NCI-H774 (cell line): ENCODE results near the gene ZNF184.

ENCODE experiments used
- DNase-seq: peaks from one replicate; lab custom pipeline; 2025; lab: John Stamatoyannopoulos, UW

ZNF184 gene

DNA sequence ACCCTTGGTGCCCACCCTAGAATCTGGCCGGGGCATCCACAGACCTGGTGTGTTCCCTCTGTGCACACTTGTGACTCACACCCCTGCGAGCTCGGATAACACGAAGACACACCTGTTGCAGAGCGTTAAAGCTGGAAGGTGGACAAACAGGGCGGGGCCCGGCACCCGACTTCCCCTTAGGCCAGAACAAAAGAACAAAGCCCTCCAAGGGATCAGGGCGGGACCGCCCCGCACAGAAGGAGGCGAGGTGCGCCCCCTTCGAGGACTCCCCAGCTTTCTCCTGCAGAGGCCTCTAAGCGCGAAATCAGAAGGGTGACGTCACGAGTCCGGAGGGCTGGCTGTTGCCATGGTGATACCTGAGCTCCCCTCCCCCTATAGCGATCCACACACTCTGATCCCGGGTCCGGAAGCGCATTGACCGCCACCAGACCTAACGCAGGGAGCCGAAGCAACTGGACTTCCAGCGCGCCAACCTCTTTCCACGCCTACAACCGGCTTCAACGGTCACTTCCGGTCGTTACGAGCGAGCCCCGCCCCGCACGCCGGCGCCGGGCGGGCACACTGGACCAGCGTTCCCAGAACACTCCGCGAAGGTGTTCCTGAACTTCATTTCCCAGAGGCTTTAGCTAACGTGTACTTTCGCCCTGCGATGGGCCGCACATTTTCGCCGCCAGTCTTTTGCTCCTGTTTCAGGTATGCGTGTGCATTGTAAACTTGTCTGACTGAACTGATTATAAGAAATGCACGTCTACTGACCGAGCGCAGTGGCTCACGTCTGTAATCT is at the start of gene ZNF184:
Gene ZNF184, minus strand, starts transcription at position 489 of the 784 bp plus-strand sequence. CDS start 811 bp downstream, outside the sequence.
- DNase-seq, result peak; percentile 98

DNA sequence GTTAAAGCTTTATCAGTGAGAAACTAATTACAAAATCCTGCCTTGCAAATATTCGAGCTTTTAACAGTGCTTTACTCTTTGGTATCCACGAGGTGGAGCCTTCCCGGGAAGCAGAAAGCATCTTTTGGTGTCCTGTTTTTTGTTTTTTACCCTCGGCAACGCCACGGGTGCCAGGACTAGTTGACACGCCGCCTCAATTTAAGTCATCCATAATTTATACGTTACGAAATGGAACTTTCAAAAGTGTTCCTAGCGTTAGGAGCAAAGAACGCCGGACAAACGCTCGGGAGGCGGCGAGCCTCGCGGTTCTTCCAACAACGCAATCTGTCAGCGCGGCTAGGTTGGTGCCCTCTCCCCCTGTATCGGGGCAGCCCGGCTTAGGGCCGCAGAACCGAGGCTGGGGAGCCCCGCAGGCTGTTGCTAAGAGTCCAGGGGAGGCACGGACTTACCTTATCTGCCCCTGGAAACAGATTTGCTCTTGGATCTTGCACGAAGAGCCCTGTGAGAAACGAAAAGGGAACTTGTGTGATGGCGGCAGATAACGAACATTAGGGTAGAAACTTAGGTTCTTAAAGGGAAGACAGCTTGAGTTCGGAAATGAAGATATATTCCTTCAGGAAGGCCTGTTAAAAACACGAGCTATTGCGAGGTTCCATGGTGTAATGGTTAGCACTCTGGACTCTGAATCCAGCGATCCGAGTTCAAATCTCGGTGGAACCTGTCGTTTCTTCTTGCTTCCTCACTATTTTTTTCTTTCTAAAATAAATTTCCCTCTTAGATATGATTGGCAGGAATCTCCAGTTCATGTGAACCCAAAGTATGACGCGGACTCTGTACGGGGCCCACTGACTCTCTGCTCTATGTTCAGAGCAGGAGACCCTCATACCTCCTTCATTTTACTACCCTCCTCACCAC is 46.2 kb upstream of the ZNF184 start:
- peak; percentile 68 for DNase-seq

DNA sequence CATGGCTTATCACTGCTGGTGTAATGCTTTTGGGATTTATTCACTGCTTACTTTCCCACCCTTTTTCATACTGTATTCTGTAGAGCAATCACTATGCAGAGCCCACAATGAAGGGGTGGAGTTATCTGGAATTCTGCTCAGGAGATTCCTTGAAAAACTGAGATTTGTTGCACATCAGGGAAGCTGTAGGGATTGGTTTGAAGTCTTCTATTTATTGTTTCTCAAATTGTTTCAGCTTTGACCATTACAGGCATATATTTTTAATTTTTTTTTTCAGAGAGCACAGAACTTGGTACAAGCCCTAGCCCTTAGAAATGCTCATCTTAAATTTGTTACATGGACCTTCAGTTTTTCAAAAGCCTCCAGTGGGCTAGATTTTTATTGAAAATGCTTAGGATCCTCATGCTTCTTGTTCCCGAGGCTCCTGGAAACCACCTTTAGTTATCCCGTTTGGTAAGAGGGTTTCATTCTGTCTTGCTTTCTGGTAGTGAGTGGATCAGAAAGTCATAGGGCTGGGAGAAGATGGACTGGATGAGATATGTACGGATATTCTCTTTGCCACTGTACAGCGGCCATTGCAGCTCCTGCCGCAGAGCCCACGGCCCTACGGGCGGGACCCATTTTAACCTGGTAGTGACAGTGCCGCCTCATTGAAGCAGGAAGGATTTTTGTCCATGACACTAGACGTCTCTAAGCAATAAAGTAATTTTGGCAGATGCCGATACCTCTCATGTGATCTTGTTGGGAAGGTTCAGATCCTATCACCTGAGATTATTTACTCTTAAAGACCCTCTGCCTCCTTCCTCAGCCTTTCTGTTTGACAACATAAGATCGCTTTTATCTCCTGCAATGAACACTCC is 45.3 kb upstream of the ZNF184 start:
- DNase-seq, result no peak

DNA sequence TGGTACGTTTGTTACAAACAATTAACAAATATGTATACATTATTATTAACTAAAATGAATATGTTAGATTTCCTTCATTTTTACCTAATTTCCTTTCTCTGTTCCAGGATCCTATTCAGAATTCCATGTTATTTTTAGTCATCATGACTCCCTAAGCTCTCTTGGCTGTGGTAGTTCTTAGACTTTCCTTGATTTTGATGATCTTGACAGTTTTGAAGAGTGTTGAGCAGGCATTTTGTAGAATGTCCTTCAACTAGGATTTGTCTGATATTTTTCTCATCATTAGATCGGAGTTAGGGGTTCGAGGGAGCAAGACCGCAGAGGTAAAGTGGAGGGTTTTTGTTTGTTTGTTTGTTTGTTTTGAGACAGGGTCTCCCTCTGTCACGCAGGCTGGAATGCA is 44.3 kb upstream of the ZNF184 start:
- no peak for DNase-seq

DNA sequence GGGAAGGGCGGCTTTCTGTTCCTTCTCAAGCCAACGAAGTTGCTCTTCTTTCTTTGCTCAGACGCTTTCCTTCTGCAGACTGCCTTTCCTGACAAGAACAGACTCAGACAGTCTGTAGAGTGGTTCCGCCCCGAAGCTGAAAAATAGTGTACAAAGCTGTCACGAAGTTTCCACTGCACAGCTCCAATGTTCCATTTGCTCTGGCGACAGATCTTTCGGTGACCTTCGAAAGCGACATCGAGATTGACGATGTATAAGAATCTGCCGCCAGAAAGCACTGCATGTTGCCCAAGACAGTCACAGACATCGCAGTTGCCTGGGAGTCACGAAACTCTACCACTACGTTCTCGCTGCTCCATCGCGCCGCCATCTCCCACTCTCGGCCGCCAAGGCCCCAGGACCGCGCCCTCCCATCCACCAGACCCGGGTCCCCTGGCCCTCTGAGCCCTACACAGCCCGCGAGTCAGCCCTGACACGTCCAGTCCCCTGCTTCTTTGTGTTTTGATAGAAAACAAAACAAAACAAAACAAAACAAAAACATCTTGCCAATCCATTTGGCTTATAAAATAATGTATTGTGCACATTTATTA is 42.1 kb upstream of the ZNF184 start:
- no peak for DNase-seq

DNA sequence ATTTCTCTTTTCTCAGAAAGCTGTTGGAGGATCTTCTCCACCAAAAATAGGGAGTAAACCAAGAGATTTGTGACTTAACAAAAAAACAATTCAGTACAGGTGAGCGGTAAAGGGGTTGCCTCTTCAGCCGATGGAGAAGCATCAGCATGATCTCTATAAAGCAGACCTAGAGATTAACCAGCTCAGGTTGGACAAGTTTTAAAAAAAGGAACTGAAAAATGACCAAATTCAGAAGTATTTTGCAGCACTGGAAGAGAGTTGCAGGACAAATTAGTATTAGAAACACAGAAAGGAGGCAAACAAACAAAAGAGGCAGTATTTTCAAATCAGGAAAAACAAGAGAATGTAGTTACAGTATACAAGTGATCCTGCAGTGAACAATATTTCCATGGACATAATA is 39.6 kb upstream of the ZNF184 start:
- no peak for DNase-seq

DNA sequence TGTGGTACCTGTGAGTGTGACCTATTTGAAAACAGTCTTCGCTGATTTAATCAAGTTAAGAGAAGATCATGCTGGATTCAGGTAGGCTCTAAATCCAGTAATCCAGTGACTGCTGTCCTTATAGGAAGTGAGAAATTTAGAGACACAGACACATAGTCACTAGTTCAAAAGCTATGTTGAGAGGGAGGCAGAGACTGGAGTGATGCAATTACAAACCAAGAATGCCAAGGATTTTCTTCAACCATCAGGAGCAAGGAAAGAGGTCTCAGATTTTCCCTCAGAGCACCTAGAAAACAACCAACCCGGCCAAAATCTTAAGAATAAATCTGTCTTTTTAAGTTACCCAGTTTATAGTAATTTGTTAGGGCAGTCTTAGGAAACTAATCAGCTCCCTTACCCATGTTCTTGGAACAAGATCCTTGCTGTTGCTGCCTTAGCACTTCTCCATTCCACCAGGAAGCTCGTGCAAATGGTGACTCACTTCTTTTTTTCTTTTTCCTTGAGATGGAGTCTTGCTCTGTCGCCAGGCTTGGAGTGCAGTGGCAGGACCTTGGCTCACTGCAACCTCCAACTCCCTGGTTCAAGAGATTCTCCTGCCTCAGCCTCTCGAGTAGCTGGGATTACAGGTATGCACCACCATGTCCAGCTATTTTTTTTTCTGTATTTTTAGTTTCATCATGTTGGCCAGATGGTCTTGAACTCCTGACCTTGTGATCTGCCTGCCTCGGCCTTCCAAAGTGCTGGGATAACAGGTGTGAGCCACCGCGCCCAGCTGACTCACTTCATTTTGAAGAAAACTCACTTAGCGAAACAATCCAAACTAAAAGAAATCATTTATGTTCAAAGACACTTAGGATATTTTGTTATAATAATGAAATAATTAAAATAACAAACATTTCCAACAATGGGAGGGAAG is 34.4 kb upstream of the ZNF184 start:
- no peak for DNase-seq

DNA sequence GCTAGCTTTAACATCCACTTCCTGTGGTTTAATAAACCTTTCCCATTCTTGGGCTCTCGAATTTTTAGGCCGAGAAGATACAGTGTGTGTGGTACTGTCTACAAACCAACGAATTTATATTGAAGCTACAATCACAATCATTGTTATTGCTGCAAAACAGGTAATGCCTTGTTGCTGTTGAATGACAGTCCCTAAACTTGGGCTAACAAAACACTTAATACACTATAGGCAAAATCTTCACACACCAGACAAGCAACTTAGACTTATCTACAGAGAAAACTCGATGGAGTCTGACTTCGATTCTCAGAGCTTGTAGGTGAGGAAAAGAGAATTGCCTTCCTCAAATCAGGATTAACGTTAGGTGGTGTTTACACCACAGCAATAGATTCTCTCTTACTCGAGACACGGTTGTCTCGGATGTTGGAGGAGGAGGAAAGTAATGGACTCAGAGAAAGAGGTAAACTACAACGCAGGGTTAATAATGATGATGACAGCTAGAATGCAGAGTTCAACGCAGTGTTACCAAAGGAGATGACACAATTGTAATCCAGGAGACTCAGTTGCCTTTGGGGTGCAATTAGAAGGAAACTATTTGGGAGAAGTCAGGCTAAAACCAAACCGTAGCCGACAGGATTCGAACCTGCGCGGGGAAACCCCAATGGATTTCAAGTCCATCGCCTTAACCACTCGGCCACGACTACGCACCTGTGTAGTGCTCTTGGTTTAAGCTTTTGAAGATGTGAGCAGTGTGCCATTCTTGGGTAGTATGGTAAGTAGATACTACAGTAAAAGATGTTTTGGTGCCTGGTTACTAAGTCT is 32.5 kb upstream of the ZNF184 start:
- DNase-seq, result peak; percentile 78

DNA sequence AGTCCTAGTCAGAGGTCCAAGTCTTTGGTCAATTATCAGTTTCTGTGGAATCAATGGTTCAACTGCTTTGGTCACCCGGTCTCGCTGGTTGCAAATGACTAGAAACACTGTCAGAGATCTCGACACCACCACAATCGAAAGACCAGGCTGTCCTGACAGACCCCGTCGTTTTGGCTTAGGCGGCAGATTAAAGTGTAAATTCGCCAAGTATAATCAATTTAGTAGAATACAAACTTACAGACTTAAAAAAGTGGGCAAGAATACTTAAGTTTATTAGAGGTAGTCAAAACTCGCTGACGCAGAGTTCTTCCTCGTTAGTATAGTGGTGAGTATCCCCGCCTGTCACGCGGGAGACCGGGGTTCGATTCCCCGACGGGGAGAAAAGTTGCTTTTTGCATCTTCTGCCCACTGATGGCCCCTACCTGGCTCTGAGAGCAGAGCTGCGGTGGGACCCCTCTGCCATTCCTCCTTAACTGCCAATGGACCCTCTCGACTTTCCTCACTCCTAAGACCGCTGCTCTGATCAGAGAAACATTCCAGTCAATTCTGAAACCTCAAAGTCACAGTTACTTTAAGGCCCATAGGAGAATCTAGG is 30.6 kb upstream of the ZNF184 start:
- DNase-seq, result peak; percentile 55

DNA sequence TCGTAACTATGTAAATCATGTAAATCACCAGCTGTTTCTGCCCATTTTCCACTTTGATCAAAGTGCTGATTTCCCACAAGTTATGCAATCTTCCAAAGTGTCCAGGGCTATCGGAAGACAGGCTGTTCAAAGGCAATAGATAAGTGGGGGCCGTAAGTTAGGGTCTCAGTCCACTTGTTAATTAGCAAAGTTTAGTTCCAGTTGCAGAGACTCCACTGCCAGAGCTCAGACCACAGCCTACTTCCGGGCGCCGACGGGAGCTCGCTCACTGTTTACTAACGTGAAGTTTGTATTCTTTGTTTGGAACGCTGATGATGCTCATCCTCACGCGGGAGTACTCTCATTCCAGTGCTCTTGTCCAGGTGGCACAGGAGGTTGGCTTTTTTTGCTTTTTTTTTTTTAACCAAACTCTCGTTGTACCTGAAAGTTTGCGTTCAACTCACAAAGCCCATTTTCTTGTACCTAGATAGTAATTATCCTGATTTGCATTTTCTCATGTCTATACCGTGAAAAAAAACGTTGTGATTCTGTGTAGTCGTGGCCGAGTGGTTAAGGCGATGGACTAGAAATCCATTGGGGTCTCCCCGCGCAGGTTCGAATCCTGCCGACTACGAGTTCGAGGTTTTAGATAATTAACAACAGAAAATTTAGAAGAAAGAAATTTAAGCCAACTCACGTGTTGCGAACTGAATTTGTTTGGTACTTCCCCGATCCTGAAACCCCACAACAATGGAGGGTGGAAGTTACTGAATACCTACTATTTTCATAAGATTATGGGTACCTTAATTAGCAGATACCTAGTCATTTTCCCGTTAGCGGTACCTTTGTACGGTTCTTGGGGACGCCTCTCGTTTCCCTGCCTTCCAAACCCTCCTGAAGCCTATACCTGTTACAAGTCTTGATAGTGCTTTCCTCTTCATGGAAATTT is 29.9 kb upstream of the ZNF184 start:
- peak; percentile 68 for DNase-seq

DNA sequence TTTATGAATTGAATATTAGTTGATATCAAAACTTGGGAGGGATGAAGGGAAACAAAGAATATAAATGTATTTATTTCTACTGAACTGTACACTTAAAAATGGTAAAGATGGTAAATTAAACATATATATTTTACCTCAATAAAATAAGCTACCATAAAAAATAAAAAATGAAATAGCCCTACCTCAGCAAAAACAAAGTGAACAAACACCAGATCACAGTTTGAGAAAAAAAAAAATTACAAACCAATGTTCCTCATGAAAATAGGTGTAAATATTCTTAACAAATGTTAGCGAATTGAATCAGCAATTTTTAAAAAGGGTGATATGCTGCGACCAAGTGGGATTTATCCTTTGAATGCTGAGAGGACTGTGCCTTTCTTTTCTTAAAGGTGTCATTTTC is 28.3 kb upstream of the ZNF184 start:
- no peak for DNase-seq

DNA sequence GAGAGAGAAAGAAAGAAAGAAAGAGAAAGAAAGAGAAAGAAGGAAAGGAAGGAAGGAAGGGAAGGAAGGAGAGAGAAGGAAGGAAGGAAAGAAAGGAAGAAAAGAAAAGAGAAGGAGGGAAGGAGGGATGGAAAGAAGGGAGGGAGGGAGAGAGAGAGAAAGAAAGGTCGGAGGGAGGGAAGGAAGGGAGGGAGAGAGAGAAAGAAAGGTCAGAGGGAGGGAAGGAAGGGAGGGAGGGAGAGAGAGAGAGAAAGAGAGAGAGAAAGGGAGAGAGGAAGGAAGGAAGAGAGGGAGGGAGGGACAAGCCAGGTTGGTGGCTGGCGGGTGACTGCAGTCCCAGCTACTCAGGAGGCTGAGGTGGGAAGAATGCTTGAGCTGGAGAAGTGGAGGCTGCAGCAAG is 27.3 kb upstream of the ZNF184 start:
- DNase-seq, result no peak

DNA sequence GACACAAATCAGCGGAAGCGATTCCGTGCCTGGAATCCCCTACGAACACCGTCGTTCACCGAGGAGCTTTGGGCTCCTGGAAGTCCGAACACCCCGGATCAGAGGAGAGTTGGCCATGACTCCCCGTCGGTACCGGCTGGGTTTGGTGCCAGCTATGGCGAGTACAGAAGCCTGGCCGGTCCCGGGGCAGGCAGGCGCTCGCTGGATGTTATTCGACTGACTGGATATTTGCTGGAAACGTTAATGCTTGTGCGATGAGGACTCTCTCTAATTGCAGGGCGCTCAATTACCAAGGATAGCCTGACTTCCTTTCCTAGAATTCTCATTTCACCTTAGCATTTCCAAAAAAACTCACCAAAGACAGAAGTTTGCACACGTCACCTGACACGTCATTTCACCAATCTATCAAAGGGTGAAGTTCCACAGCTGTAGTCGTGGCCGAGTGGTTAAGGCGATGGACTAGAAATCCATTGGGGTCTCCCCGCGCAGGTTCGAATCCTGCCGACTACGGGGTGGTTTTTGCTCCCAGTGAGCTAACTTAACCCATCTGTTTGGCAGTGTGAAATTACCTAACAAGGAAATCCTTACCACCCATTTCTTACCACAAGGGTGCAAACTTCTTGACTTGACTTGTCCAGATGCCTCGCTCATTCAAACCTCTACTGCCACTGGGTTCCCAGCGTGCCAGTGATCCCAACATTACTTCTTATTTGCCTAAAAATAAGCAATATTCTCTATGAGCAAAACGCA is 22.7 kb upstream of the ZNF184 start:
- DNase-seq, result no peak

DNA sequence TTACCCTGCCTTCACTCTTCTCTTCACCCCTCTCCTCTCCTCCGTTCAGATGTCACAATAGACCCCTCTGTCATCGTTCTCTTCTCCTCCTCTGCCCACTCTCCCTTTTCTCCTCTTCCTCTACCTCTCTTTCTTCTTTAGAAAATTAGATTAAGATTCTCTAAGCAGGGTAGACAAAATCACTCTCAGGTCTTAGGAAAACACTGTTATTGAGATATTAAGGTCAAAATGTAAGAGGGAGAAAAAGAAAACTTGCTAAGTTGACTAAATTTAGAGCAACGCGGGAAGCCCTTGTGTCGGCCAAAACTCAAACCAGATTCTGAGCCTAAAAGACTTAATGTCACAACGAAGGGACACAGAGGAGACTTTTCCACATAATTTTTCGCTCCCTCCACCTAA is 22.1 kb upstream of the ZNF184 start:
- DNase-seq, result no peak

DNA sequence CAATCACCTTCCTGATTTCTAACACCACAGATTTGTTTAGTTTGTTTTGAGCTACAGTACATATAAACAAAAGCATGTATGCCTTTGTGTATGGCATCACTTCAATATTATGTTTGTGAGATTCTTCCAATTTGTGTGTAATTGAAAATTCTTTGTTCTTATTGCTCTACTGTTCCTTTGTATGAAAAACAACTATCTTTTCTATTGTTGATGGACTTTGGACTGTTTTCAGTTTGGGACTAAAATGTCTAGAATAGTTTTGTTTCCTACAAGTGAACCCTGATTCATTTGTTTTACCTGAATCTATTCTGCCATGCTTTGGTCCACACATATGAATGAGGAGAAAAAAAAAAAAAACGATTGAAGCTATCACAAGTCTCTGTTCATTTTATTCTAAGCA is 21.2 kb upstream of the ZNF184 start:
- no peak for DNase-seq

DNA sequence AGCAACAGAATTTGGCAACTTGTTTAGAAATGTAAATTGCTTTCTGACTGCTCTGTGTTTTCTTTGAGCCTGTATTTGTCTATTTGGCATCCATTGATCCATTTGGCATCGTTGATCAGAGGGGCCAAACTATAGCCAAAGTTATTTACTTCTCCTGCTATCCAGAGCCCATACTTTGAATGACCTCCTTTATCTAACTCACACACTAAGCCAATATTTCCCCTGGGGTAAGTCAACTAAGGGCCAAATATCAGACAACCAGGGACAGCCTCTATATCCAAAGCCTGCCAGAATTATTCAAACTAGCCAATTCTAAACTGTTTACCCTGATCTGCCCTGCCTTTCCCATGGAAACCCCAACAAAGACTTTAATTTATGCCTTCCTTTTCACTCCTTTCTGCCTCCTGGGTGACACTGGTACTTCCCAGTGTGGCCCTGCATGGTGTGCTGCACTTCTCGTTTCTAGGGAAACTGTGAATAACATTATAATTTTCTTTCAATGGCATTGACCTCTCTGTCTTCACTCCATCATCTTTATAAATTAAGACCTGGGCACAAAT is 19.8 kb upstream of the ZNF184 start:
- no peak for DNase-seq
